ENCODE measurements around the gene PIR. TPM values are rescaled to one million over a fixed set of nuclear protein-coding genes. Genes with fewer than 3 reads are reported as not detected.

Gene PIR
- total RNA-seq, 4 donors from 2014 or later, result 22.1 to 56.3 (median 32.5) TPM

DNA sequence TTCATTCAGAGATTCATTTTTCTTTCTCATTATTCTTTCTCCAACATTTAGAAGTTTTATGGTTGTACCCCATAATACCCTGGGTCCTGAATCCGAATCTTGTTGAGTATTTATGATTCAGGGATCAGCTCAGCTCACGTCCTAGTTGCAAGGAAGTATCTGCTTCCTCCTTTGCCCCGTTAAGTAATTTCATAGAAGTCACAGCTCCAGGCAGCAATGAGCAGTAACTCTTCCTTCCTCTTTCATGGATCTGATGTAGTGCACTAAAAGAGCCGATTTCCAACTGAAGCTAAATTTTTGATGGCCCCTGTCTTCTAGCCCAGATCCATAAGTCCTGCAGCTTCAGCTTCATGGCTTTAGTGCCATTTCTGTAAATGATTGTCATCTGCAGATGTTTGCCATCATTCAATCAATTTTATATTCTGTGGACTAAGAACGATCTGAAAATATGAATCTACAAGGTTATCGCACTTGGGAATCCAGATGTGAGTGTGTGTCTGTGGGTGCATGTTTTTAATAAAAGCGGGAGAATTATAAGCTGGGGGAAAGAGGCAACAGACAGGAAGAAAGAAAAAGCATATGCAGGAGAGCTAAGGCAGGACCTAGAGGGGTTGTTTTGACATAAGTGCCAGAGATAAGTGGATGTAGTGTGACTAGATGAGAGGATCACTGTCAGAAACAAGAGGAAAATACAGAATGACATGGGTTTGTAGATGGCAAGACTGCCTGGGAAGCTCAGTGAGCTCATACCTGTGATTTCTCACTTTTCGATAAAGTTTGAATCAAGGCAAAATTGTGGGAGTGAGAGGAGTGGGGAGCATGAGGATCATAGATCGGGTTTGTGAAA lies 126.4 kb downstream of the PIR start:
- no peaks in the 10 kb centered on the region for H3K27me3 ChIP-seq
- intact Hi-C loops (cut with DNase I), result no loop called here
- H3K9me3 ChIP-seq, result no peaks in the 10 kb centered on the region
- H3K4me3 ChIP-seq, result no peak overlapping the region
- H3K36me3 ChIP-seq, result no peaks in the 10 kb centered on the region
- TF ChIP-seq POLR2A (IDR thresholded peaks at IDR 0.05), result no peak
- TF ChIP-seq, protein P1, sequence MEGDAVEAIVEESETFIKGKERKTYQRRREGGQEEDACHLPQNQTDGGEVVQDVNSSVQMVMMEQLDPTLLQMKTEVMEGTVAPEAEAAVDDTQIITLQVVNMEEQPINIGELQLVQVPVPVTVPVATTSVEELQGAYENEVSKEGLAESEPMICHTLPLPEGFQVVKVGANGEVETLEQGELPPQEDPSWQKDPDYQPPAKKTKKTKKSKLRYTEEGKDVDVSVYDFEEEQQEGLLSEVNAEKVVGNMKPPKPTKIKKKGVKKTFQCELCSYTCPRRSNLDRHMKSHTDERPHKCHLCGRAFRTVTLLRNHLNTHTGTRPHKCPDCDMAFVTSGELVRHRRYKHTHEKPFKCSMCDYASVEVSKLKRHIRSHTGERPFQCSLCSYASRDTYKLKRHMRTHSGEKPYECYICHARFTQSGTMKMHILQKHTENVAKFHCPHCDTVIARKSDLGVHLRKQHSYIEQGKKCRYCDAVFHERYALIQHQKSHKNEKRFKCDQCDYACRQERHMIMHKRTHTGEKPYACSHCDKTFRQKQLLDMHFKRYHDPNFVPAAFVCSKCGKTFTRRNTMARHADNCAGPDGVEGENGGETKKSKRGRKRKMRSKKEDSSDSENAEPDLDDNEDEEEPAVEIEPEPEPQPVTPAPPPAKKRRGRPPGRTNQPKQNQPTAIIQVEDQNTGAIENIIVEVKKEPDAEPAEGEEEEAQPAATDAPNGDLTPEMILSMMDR (IDR thresholded peaks at IDR 0.05), result no peak
- 74 to 82% methylated on average over 9 of the region's 9 CpGs for WGBS, 2 donors
- H3K4me1 ChIP-seq, result no peaks in the 10 kb centered on the region
- H3K27ac ChIP-seq, result no peak overlapping the region
- no peak for DNase-seq

DNA sequence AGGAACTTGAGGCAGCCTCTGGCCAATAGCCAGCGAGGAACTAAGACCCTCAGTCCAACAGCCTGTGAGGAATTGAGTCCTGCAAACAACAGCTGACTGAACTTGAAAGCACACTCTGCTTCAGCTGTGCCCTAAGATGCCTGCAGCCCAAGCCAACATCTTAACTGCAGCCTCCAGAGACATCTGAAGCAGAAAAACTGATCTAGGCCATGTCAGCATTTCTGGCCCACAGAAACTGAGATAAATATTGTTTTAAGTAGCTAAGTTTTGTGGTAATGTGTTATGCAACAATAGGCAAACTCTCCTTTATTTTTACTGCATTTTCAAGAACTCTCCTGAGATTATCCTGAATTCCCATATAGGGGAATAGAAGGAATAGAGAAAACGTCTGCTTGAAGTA lies 133.4 kb downstream of the PIR start:
- no peak overlapping the region for H3K4me3 ChIP-seq
- H3K4me1 ChIP-seq, result no peaks in the 10 kb centered on the region
- TF ChIP-seq POLR2A (IDR thresholded peaks at IDR 0.05), result no peak
- TF ChIP-seq, protein P1 (IDR thresholded peaks at IDR 0.05), result no peak
- no peaks in the 10 kb centered on the region for H3K36me3 ChIP-seq
- no peaks in the 10 kb centered on the region for H3K9me3 ChIP-seq
- H3K27ac ChIP-seq, result no peak overlapping the region
- WGBS, 2 donors, result 39 to 54% methylated on average over 1 to 2 of the region's 2 CpGs
- H3K27me3 ChIP-seq, result no peaks in the 10 kb centered on the region
- intact Hi-C loops (cut with DNase I), result no loop called here
- DNase-seq, result no peak

DNA sequence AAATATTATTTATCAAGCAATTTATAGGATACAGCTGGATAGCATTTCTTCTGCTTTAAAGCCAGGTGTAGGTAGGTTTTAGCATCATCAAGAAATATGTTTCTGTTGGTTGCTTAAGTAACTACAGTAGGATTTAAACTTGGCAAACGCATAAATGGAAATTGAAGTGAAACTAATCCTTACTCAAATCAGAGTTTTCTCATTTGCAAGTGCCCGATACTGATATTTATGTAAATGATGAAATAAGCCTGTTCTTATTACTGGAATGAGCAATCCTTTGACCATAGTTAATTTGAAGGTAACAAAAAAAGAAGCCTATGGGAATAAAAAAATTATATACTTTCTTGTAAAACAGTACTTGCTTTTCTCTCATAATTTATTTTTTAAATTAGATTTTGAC lies 134.6 kb downstream of the PIR start:
- H3K4me1 ChIP-seq, result no peaks in the 10 kb centered on the region
- no peak overlapping the region for H3K27ac ChIP-seq
- intact Hi-C loops (cut with DNase I), result no loop called here
- no peak for TF ChIP-seq POLR2A (IDR thresholded peaks at IDR 0.05)
- TF ChIP-seq, protein P1 (IDR thresholded peaks at IDR 0.05), result no peak
- H3K9me3 ChIP-seq, result no peaks in the 10 kb centered on the region
- H3K27me3 ChIP-seq, result no peaks in the 10 kb centered on the region
- no peaks in the 10 kb centered on the region for H3K36me3 ChIP-seq
- no peak overlapping the region for H3K4me3 ChIP-seq
- no peak for DNase-seq
- WGBS, 2 donors, result 66 to 75% methylated on average over 2 of the region's 2 CpGs

DNA sequence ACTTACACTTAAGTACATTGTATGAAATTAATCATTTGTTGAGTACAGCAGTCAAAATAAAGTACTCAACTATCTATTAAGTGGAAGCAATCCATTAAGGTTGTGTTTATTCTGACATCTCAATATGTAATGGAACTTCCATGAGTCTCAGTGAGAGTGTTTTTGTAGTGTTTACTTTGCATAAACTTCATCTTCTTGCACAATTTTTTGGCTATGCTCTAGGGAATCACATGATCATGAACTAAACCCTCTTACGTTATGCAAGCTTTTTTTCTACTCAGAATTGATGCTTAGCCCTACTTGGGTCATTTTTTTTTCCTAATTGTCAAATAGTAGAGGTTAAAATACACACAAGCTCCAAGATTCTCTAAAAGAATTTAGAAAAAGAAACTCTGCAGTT lies 136.7 kb downstream of the PIR start:
- TF ChIP-seq, protein P1 (IDR thresholded peaks at IDR 0.05), result no peak
- TF ChIP-seq POLR2A (IDR thresholded peaks at IDR 0.05), result no peak
- Histone ChIP-seq H3K4me1 (no peaks in the 10 kb centered on the region), H3K4me3 (no peak overlapping the region), H3K27ac (no peak overlapping the region), H3K36me3 (no peaks in the 10 kb centered on the region), H3K27me3 (no peaks in the 10 kb centered on the region), H3K9me3 (no peaks in the 10 kb centered on the region)
- intact Hi-C loops (cut with DNase I), result no loop called here
- 0 to 26% methylated on average over 1 of the region's 1 CpG for WGBS, 2 donors
- no peak for DNase-seq

DNA sequence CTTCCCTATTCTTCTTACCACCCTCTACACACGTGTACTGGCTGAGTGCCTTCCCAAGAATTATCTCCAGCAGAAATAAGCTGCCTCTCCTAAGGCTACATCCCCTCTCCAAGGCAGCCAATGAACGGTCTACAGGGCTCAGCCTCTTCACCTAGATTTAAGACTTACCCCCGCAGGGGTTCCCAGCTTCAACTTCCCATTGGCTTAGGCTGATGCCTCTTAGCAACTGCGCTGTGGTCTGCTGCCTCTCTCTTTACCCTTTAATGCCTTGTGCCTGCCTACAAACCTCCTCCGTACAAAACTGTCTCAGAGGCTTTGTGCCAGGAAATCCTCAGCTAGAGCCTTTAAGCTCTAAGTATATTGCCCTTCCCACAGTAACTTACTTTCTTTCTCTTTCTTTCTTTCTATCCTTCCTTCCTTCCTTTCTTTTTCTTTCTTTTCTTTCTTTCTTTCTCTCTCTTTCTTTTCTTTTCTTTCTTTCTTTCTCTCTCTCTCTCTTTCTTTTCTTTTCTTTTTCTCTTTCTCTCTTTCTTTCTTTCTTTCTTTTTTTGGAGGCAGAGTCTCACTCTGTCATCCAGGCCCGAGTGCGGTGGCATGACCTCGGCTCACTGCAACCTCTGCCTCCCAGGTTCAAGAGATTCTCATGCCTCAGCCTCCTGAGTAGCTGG lies 142.7 kb downstream of the PIR start:
- no peaks in the 10 kb centered on the region for H3K36me3 ChIP-seq
- H3K4me3 ChIP-seq, result no peak overlapping the region
- DNase-seq, result no peak
- TF ChIP-seq, protein P1 (IDR thresholded peaks at IDR 0.05), result no peak
- no peak for TF ChIP-seq POLR2A (IDR thresholded peaks at IDR 0.05)
- WGBS, 2 donors, result 60 to 64% methylated on average over 5 to 8 of the region's 8 CpGs
- no peaks in the 10 kb centered on the region for H3K4me1 ChIP-seq
- H3K27me3 ChIP-seq, result no peaks in the 10 kb centered on the region
- no peaks in the 10 kb centered on the region for H3K9me3 ChIP-seq
- H3K27ac ChIP-seq, result no peak overlapping the region
- intact Hi-C loops (cut with DNase I), result no loop called here
